PC-3 (cell line): ENCODE data around the gene CDK5RAP3. TPM values are rescaled to one million over a fixed set of nuclear protein-coding genes. Genes with fewer than 3 reads are reported as not detected.

Experiments
- ATAC-seq: fragments of 200-7000 bp; cut with Tn5 transposase; 2 replicates; pipeline ENCODE4 v1.9.1; 2020; ENCODE audit warnings: mild to moderate bottlenecking, moderate library complexity
- BruUV-seq: library from RNA; stranded (reverse); fragments of 400-500 nt; replicated peaks from 2 replicates; lab custom pipeline; 2021; lab: Mats Ljungman, UMichigan
- CTCF ChIA-PET: fragments of 300-600 bp; sonication (Branson Sonifier 250); formaldehyde crosslinking; loops from one replicate; lab custom pipeline; 2022; ENCODE audit warnings: antibody characterized with exemption; lab: Charles Lee
- POLR2A ChIA-PET: fragments of 300-600 bp; sonication (Branson Sonifier 250); formaldehyde crosslinking; loops from one replicate; lab custom pipeline; 2022; ENCODE audit warnings: antibody characterized with exemption; ENCODE audit not compliant: unreplicated experiment; lab: Charles Lee
- DNase-seq: peaks from one replicate; pipeline ENCODE4 v3.0.0-alpha.2; 2015
- H2AFZ ChIP-seq: fragments of 300-600 bp; sonication (generic); 2 replicates; pipeline ENCODE4 v1.6.0; 2016; ENCODE audit warnings: antibody characterized with exemption, low read length
- H3F3A ChIP-seq: fragments of 300-600 bp; sonication (generic); one replicate; pipeline ENCODE4 v1.6.0; 2017; ENCODE audit warnings: antibody characterized with exemption, low read length, control low read depth, mild to moderate bottlenecking; ENCODE audit not compliant: unreplicated experiment
- H3K27ac ChIP-seq: fragments of 300-600 bp; sonication (generic); 2 replicates; pipeline ENCODE4 v1.5.1; 2016; ENCODE audit warnings: mild to moderate bottlenecking, low read length
- H3K27me3 ChIP-seq: fragments of 300-600 bp; sonication (generic); 2 replicates; pipeline ENCODE4 v1.6.1; 2016; ENCODE audit warnings: low read length, mixed read lengths
- H3K36me3 ChIP-seq: fragments of 300-600 bp; sonication (generic); 2 replicates; pipeline ENCODE4 v1.6.1; 2016; ENCODE audit warnings: low read depth, mixed run types, low read length, mixed read lengths
- H3K4me1 ChIP-seq: fragments of 300-600 bp; sonication (generic); 2 replicates; pipeline ENCODE4 v1.5.1; 2016; ENCODE audit warnings: low read length; ENCODE audit not compliant: insufficient read depth
- H3K4me2 ChIP-seq: fragments of 300-600 bp; sonication (generic); 2 replicates; pipeline ENCODE4 v1.6.0; 2016; ENCODE audit warnings: low read length
- H3K4me3 ChIP-seq: fragments of 300-600 bp; sonication (generic); 2 replicates; pipeline ENCODE4 v1.5.1; 2016; ENCODE audit warnings: mild to moderate bottlenecking, low read length, mixed read lengths
- H3K79me2 ChIP-seq: fragments of 300-600 bp; sonication (generic); 2 replicates; pipeline ENCODE4 v1.6.1; 2017; ENCODE audit warnings: low read length, mixed read lengths
- H3K9ac ChIP-seq: fragments of 300-600 bp; sonication (generic); 2 replicates; pipeline ENCODE4 v1.6.0; 2016; ENCODE audit warnings: mild to moderate bottlenecking, low read length
- H3K9me2 ChIP-seq: fragments of 300-600 bp; sonication (generic); replicated peaks from 2 replicates; pipeline ENCODE4 v1.6.1; 2016; ENCODE audit warnings: mixed run types, low read length, mixed read lengths
- H3K9me3 ChIP-seq: fragments of 300-600 bp; sonication (generic); 2 replicates; pipeline ENCODE4 v1.6.1; 2016; ENCODE audit warnings: low read length, mixed read lengths
- H4K20me1 ChIP-seq: fragments of 300-600 bp; sonication (generic); 2 replicates; pipeline ENCODE4 v1.6.1; 2016; ENCODE audit warnings: low read length, mixed read lengths
- EZH2 ChIP-seq: fragments of 300-600 bp; sonication (generic); IDR thresholded peaks from one replicate; pipeline ENCODE4 v1.6.1; 2017; ENCODE audit warnings: antibody characterized with exemption, mild to moderate bottlenecking, low read length; ENCODE audit not compliant: unreplicated experiment
- EZH2phosphoT487 ChIP-seq: fragments of 300-600 bp; sonication (generic); IDR thresholded peaks from 2 replicates; pipeline ENCODE4 v1.6.1; 2018; ENCODE audit warnings: mild to moderate bottlenecking, antibody characterized with exemption, low read length, borderline replicate concordance
- intact Hi-C: fragments of 100-400 bp; cut with micrococcal nuclease; formaldehyde crosslinking; loops from 2 replicates; pipeline ENCODE4 v1.9.0; 2023
- total RNA-seq: library from RNA; depleted of rRNA; stranded (reverse); fragments of >200 nt; gene quantifications from 2 replicates; pipeline ENCODE4 v1.2.3, GENCODE V29; 2014; rRNA removed
- TF ChIP-seq, protein P1 (sequence below): fragments of 300-600 bp; sonication (generic); conservative IDR thresholded peaks from 2 replicates; pipeline ENCODE4 v1.5.1; 2017; ENCODE audit warnings: antibody characterized with exemption, low read depth, mild to moderate bottlenecking, low read length

The CDK5RAP3 gene
- total RNA-seq, 1 experiment from 2014 or later: 193 TPM

DNA sequence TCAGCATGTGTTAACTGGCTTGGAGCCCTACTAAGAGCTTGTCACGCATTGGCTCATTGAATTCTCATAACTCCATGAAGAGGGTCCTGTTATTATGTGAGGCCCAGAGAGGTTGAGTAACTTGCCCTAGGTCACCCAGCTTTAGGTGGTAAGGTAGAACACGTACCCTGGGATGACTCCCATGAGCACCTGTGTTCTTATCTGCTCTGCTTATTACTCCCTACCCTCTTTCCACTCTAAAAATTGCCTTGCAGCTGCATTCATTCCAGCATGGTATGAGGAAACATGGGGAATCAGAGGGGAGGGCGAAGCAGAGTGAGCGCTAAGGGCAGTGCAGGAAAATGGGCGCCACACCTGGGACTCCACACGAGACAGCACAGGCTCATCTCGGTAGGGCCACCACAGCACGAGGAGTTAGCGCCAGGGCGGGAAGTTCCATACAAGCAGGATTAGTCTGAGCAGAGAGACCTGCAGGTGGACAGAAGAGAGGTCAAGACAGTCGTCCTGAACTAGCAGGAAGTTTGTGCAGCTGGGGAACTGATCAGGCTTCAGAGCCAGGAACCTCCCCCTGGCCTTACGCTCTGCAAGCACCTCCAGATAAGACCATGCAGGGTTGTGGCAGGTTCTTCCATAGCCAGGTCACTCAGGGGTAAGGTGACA lies 56.5 kb downstream of the CDK5RAP3 start:
- H3F3A ChIP-seq: peaks cover 6% of the 10 kb centered on the region
- DNase-seq (no peak), ATAC-seq (no peak)
- H3K27me3 ChIP-seq: no peaks in the 10 kb centered on the region
- no peaks in the 10 kb centered on the region for H3K79me2 ChIP-seq
- ChIA-PET CTCF (interaction anchor here (1.2 to 2.4 kb wide), 2 partner anchors 22 to 48 kb away, joined by 4 to 42 read pairs; partner anchors contain the start of gene NFE2L1), POLR2A (interaction anchor here (0.6 kb wide), 1 partner anchor 46 kb away, joined by 3 read pairs; no protein-coding TSS in a partner anchor)
- H3K27ac ChIP-seq: no peak overlapping the region
- H3K9me2 ChIP-seq: no peaks in the 10 kb centered on the region
- no peaks in the 10 kb centered on the region for H3K9me3 ChIP-seq
- no TSS peak for BruUV-seq
- no peaks in the 10 kb centered on the region for H3K36me3 ChIP-seq
- peaks cover 38% of the 10 kb centered on the region for H3K4me1 ChIP-seq
- H3K9ac ChIP-seq: no peak overlapping the region
- H3K4me3 ChIP-seq: no peak overlapping the region
- no peaks in the 10 kb centered on the region for H4K20me1 ChIP-seq
- TF ChIP-seq EZH2phosphoT487 (no peak), EZH2 (no peak)
- TF ChIP-seq, protein P1, sequence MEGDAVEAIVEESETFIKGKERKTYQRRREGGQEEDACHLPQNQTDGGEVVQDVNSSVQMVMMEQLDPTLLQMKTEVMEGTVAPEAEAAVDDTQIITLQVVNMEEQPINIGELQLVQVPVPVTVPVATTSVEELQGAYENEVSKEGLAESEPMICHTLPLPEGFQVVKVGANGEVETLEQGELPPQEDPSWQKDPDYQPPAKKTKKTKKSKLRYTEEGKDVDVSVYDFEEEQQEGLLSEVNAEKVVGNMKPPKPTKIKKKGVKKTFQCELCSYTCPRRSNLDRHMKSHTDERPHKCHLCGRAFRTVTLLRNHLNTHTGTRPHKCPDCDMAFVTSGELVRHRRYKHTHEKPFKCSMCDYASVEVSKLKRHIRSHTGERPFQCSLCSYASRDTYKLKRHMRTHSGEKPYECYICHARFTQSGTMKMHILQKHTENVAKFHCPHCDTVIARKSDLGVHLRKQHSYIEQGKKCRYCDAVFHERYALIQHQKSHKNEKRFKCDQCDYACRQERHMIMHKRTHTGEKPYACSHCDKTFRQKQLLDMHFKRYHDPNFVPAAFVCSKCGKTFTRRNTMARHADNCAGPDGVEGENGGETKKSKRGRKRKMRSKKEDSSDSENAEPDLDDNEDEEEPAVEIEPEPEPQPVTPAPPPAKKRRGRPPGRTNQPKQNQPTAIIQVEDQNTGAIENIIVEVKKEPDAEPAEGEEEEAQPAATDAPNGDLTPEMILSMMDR: no peak
- no peak overlapping the region for H3K4me2 ChIP-seq
- intact Hi-C loops: loop anchor here (5.0 to 10.0 kb wide), 4 partner anchors 217 to 590 kb away; partner anchors contain the start of gene HOXB8
- peak overlapping the region; percentile 71 for H2AFZ ChIP-seq

DNA sequence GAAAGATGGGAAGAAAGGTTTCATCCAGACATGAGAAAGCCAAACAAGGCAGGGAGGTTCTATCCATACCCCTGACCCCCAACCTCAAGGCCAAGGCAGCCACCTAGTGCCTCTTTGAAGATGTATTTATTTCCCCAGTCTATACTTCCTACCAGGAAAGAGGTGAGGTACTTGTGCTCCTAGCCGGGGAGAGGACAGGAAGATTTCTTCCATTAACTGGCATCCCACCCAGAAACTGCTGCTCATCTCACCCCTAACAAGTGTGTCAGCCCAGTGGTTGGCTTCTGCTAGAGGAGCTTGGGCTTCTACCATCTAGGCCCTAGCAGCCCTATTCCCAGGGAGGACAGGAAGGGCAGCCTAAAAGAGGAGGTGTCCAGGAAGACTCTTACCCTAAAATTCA lies 57.8 kb downstream of the CDK5RAP3 start:
- no peaks in the 10 kb centered on the region for H3K79me2 ChIP-seq
- TF ChIP-seq, protein P1: no peak
- TF ChIP-seq EZH2 (no peak), EZH2phosphoT487 (no peak)
- H3F3A ChIP-seq: peaks cover 6% of the 10 kb centered on the region
- H3K4me1 ChIP-seq: peaks cover 27% of the 10 kb centered on the region
- H3K4me2 ChIP-seq: no peak overlapping the region
- no peak overlapping the region for H3K27ac ChIP-seq
- H3K36me3 ChIP-seq: no peaks in the 10 kb centered on the region
- DNase-seq (no peak), ATAC-seq (no peak)
- POLR2A ChIA-PET: interaction anchor here (0.7 kb wide), 1 partner anchor 95 kb away, joined by 4 read pairs; no protein-coding TSS in a partner anchor
- no peak overlapping the region for H3K9ac ChIP-seq
- intact Hi-C loops: loop anchor here (5.0 to 10.0 kb wide), 4 partner anchors 216 to 589 kb away; partner anchors contain the start of gene HOXB8
- no peak overlapping the region for H3K4me3 ChIP-seq
- no peaks in the 10 kb centered on the region for H4K20me1 ChIP-seq
- no peak overlapping the region for H2AFZ ChIP-seq
- H3K9me2 ChIP-seq: no peaks in the 10 kb centered on the region
- no peaks in the 10 kb centered on the region for H3K9me3 ChIP-seq
- CTCF ChIA-PET: no interaction called here
- H3K27me3 ChIP-seq: no peaks in the 10 kb centered on the region
- BruUV-seq: no TSS peak

DNA sequence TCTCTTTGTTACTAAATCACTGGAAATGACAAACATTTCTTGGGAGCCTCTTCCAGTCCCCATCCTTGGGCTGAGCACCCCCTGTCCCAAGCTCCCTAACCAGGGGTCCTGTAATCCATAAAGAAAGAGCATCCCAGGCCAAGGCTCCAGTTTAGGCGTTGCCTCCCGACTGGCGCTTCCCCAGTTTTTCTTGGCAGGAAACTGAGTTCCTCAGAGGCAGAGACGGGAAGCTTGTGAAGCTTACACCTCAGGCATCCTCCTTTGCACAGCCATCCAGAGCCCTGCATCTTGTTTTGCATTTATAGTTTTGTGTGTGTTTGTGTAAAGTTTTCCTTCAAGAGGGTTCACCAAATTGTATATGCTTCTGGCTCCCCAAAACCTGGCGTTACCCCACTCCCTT lies 59.6 kb downstream of the CDK5RAP3 start:
- H4K20me1 ChIP-seq: no peaks in the 10 kb centered on the region
- H3K4me3 ChIP-seq: no peak overlapping the region
- H3K9me3 ChIP-seq: no peaks in the 10 kb centered on the region
- H3K27me3 ChIP-seq: no peaks in the 10 kb centered on the region
- H3K9me2 ChIP-seq: no peaks in the 10 kb centered on the region
- H3K9ac ChIP-seq: no peak overlapping the region
- no peak overlapping the region for H3K27ac ChIP-seq
- ATAC-seq: no peak
- H3K4me2 ChIP-seq: no peak overlapping the region
- CTCF ChIA-PET: interaction anchor here (0.5 kb wide), 1 partner anchor 10 kb away, joined by 4 read pairs; no protein-coding TSS in a partner anchor
- DNase-seq: no peak
- H2AFZ ChIP-seq: no peak overlapping the region
- BruUV-seq: no TSS peak
- peaks cover 3% of the 10 kb centered on the region for H3F3A ChIP-seq
- POLR2A ChIA-PET: interaction anchor here (0.5 to 0.7 kb wide), 2 partner anchors 18 to 595 kb away, joined by 4 to 5 read pairs; partner anchors contain the start of gene NFE2L1
- H3K4me1 ChIP-seq: peaks cover 16% of the 10 kb centered on the region
- intact Hi-C loops: no loop called here
- H3K36me3 ChIP-seq: no peaks in the 10 kb centered on the region
- H3K79me2 ChIP-seq: no peaks in the 10 kb centered on the region
- TF ChIP-seq EZH2phosphoT487: no peak

Other genes with a start within 250 kb of the CDK5RAP3 start
- not detected in 2 replicates for gene TBX21, start 237.9 kb upstream of the CDK5RAP3 start, total RNA-seq
- 18.4 and 22.1 TPM in 2 replicates for gene OSBPL7, start 149.3 kb upstream of the CDK5RAP3 start, total RNA-seq
- gene MRPL10, start 139.6 kb upstream of the CDK5RAP3 start, total RNA-seq: 54.5 and 74.2 TPM in 2 replicates
- gene LRRC46, start 139.4 kb upstream of the CDK5RAP3 start, total RNA-seq: 0.44 and 1.2 TPM in 2 replicates
- gene SCRN2, start 129.8 kb upstream of the CDK5RAP3 start, total RNA-seq: 44.0 and 47.9 TPM in 2 replicates
- 3.1 and 3.9 TPM in 2 replicates for gene SP6, start 120.0 kb upstream of the CDK5RAP3 start, total RNA-seq
- 3.9 and 6.5 TPM in 2 replicates for gene SP2, start 74.9 kb upstream of the CDK5RAP3 start, total RNA-seq
- gene PNPO, start 29.5 kb upstream of the CDK5RAP3 start, total RNA-seq: 49.8 and 57.5 TPM in 2 replicates
- 3.8 and 6.0 TPM in 2 replicates for gene PRR15L, start 13.2 kb upstream of the CDK5RAP3 start, total RNA-seq
- 0.63 and 1.3 TPM in 2 replicates for gene COPZ2, start 66.7 kb downstream of the CDK5RAP3 start, total RNA-seq
- gene NFE2L1, start 77.2 kb downstream of the CDK5RAP3 start, total RNA-seq: 45.1 and 72.6 TPM in 2 replicates
- 119 and 142 TPM in 2 replicates for gene CBX1, start 130.4 kb downstream of the CDK5RAP3 start, total RNA-seq
- gene SNX11, start 136.7 kb downstream of the CDK5RAP3 start, total RNA-seq: 17.7 and 23.3 TPM in 2 replicates